Prostate gland (tissue), 2 donors: Measurements from ENCODE around the gene MRAS.

Source experiments
- CTCF ChIP-seq, 4 experiments: fragments of 200-600 bp in 2 of 4; fragments of 450-650 bp in 2 of 4; sonication (generic) in 2 of 4; IDR thresholded peaks; 1 replicate in 3 of 4; 2 replicates in 1 of 4; pipeline ENCODE4 v1.5.1; 2016 to 2019; ENCODE audit warnings: antibody characterized with exemption in 4 of 4, mild to moderate bottlenecking in 2 of 4, moderate library complexity in 2 of 4
- POLR2A ChIP-seq: fragments of 450-650 bp; IDR thresholded peaks from one replicate; pipeline ENCODE4 v1.6.1; 2016; ENCODE audit warnings: antibody characterized with exemption, mild to moderate bottlenecking
- POLR2AphosphoS5 ChIP-seq: sonication (generic); formaldehyde crosslinking; IDR thresholded peaks from one replicate; pipeline ENCODE4 v1.6.1; 2017; ENCODE audit warnings: antibody characterized with exemption

GRCh38 chr3:138417559-138417982 lies 69.2 kb downstream of the MRAS start:
- TF ChIP-seq CTCF (IDR thresholded peaks at IDR 0.05) (peak; percentile 74 to 90 (median 80)), POLR2A (no peak), POLR2AphosphoS5 (peak; percentile 15)
